Measurements from ENCODE around the gene PNMA5. TPM values are rescaled to one million over a fixed set of nuclear protein-coding genes. Genes with fewer than 3 reads are reported as not detected.
"Not testable (repeated sequence)": the region's sequence is repeated elsewhere in the genome, so short reads cannot be mapped to it uniquely, and the experiment has no call there.

The PNMA5 gene
- total and polyA plus RNA-seq, 10 donors, result 0.14 to 1.0 (median 0.19) TPM; not detected in 1

DNA sequence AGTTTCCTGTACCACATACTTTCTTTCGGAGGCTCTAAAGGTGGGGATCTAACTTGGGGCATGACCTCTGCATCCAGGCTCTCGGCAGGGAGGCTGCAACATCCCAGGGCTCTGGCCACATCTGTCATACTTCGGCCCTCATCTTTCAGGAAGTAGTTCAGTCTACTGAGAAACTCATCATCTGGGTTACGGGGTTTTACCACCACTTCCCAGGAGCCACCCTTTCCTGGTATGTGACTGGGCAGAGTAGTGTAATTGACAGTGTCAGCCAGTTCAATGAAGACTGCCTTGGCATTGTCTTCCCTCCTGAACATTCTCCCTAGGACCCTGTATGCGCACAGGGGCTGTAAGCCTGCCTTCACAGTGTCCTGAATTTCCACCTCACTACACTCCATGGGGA is 2.8 kb downstream of the PNMA5 start:
- Histone ChIP-seq H3K27me3 (replicated peaks in 1 of 7) (no peaks in the 10 kb centered on the region), H3K9me3 (no peaks in the 10 kb centered on the region), H3K4me3 (no peak overlapping the region), H3K36me3 (no peaks in the 10 kb centered on the region), H3K4me1 (peaks cover 0 to 11% (median 2%) of the 10 kb centered on the region in 6 donors), H3K27ac (peak overlapping the region in 1 of 8 donors; percentile 23)
- WGBS, 5 donors, result 65 to 82% (median 77%) methylated on average over 4 to 5 of the region's 5 CpGs
- no peak for DNase-seq
- TF ChIP-seq POLR2AphosphoS5 (IDR thresholded peaks at IDR 0.05) (no peak), CTCF (IDR thresholded peaks at IDR 0.05 in 8 of 11, conservative IDR thresholded peaks at IDR 0.05 in 3 of 11) (no peak), POLR2A (IDR thresholded peaks at IDR 0.05) (no peak)
- intact Hi-C loops (cut with DNase I; ENCODE audit: low total_unique reads), result no loop called here

DNA sequence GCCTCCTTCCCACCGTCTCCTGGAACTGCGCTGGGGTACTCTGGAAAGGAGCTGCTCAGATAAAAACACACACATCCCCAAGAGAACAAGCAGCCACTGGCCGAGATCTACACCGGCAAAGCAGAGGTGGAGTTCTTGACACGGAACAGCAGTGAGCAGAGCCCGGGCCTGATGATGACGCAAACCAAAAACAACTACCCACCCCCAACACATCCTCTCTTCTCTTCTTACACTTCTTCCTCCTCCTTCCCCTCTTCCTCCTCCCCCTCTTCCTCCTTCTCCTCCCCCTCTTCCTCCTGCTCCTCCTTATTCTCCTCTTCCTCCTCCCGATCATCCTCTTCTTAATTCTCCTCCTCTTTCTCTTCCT is 4.6 kb downstream of the PNMA5 start:
- no peaks in the 10 kb centered on the region for H3K9me3 ChIP-seq
- peak overlapping the region in 1 of 8 donors; percentile 42 for H3K4me3 ChIP-seq
- H3K36me3 ChIP-seq, result no peaks in the 10 kb centered on the region
- TF ChIP-seq POLR2AphosphoS5 (IDR thresholded peaks at IDR 0.05), result no peak
- no peak for TF ChIP-seq POLR2A (IDR thresholded peaks at IDR 0.05)
- no peak for TF ChIP-seq CTCF (IDR thresholded peaks at IDR 0.05 in 8 of 11, conservative IDR thresholded peaks at IDR 0.05 in 3 of 11)
- H3K27me3 ChIP-seq (replicated peaks in 1 of 7), result no peaks in the 10 kb centered on the region
- H3K4me1 ChIP-seq, result peaks cover 0 to 11% (median 2%) of the 10 kb centered on the region in 6 donors
- peak overlapping the region in 5 of 8 donors; percentile 2 to 78 (median 70) for H3K27ac ChIP-seq
- intact Hi-C loops (cut with DNase I; ENCODE audit: low total_unique reads), result no loop called here
- DNase-seq, result no peak
- 34 to 58% (median 41%) methylated on average over 8 of the region's 8 CpGs for WGBS, 5 donors

- no peak for TF ChIP-seq CTCF (IDR thresholded peaks at IDR 0.05 in 8 of 11, conservative IDR thresholded peaks at IDR 0.05 in 3 of 11)
- no peak for TF ChIP-seq POLR2A (IDR thresholded peaks at IDR 0.05)
- no peak for TF ChIP-seq POLR2AphosphoS5 (IDR thresholded peaks at IDR 0.05)
- H3K27ac ChIP-seq, result peak overlapping the region in 6 of 8 donors; percentile 4 to 78 (median 66)
- intact Hi-C loops (cut with DNase I; ENCODE audit: low total_unique reads), result no loop called here
- H3K9me3 ChIP-seq, result no peaks in the 10 kb centered on the region
- H3K27me3 ChIP-seq (replicated peaks in 1 of 7), result no peaks in the 10 kb centered on the region
- H3K36me3 ChIP-seq, result no peaks in the 10 kb centered on the region
- no peak for DNase-seq
- H3K4me3 ChIP-seq, result peak overlapping the region in 1 of 8 donors; percentile 42
- H3K4me1 ChIP-seq, result peaks cover 0 to 11% (median 2%) of the 10 kb centered on the region in 6 donors
- WGBS, 5 donors, result 58 to 78% (median 60%) methylated on average over 2 to 9 of the region's 9 CpGs
Observed at GRCh38 chrX:152988536-152989291, 5.2 kb downstream of the PNMA5 start.

- Histone ChIP-seq H3K4me1 (peaks cover 0 to 11% (median 2%) of the 10 kb centered on the region in 6 donors), H3K9me3 (no peaks in the 10 kb centered on the region), H3K27me3 (replicated peaks in 1 of 7) (no peaks in the 10 kb centered on the region), H3K4me3 (no peak overlapping the region), H3K27ac (peak overlapping the region in 4 of 8 donors; percentile 62 to 78 (median 72)), H3K36me3 (no peaks in the 10 kb centered on the region)
- intact Hi-C loops (cut with DNase I; ENCODE audit: low total_unique reads), result no loop called here
- 61 to 100% (median 88%) methylated on average over 2 to 8 of the region's 8 CpGs; no CpG with 5 or more reads in 1 of the 5 donors for WGBS, 5 donors
- no peak for TF ChIP-seq POLR2A (IDR thresholded peaks at IDR 0.05)
- TF ChIP-seq POLR2AphosphoS5 (IDR thresholded peaks at IDR 0.05), result no peak
- peak; percentile 63 for DNase-seq
Observed at GRCh38 chrX:152987801-152988200, 6.1 kb downstream of the PNMA5 start.

- H3K36me3 ChIP-seq; H3K9me3 ChIP-seq; H3K4me3 ChIP-seq; H3K27me3 ChIP-seq (replicated peaks in 1 of 7); H3K27ac ChIP-seq; intact Hi-C loops (cut with DNase I; ENCODE audit: low total_unique reads): not testable (repeated sequence)
- WGBS, 5 donors, result 81 to 100% (median 91%) methylated on average over 1 to 5 of the region's 10 CpGs; no CpG with 5 or more reads in 2 of the 5 donors
- peaks cover 0 to 11% (median 2%) of the 10 kb centered on the region in 6 donors for H3K4me1 ChIP-seq
- peak; percentile 63 for DNase-seq
Observed at GRCh38 chrX:152987156-152987555, 6.8 kb downstream of the PNMA5 start.

DNA sequence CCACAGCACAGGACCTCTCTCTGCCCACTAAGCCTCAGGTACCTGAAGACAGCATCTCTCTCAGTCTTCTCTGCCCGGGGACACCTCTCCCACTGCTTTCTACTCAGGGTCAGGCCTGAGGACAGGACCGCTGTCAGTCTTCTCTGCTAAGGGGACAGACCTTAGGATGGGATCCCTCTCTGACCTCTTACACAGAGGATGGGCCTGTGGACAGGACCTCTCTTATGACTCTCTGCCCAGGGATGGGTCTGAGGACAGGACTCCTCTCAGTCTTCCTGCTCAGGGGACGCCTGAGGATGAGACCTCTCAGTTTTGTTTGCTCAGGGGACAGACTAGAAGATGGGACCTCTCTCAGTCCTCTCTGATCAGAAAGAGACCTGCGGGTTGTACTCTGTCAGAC is 8.5 kb downstream of the PNMA5 start:
- H3K9me3 ChIP-seq; H3K27me3 ChIP-seq (replicated peaks in 1 of 7); DNase-seq; H3K4me3 ChIP-seq; intact Hi-C loops (cut with DNase I; ENCODE audit: low total_unique reads); H3K27ac ChIP-seq; H3K36me3 ChIP-seq: not testable (repeated sequence)
- peaks cover 0 to 11% (median 2%) of the 10 kb centered on the region in 6 donors for H3K4me1 ChIP-seq
- 83 to 100% methylated on average over 1 of the region's 4 CpGs; no CpG with 5 or more reads in 3 of the 5 donors for WGBS, 5 donors
